ENCODE data around the gene MKRN3.

- TF ChIP-seq CTCF (conservative IDR thresholded peaks at IDR 0.05; ENCODE audit: low read length) (no peak), EZH2phosphoT487 (IDR thresholded peaks at IDR 0.05; ENCODE audit: borderline replicate concordance) (no peak)
Observed at GRCh38 chr15:23594252-23594770, 28.8 kb downstream of the MKRN3 start.
